NCI-H2227 treated with DMSO at 0.1 percent for 48 hours (cell line): ENCODE data around the gene ITPKB.
"Not testable (repeated sequence)": the region's sequence is repeated elsewhere in the genome, so short reads cannot be mapped to it uniquely, and the experiment has no call there.

ENCODE experiments used
- DNase-seq: peaks from one replicate; lab custom pipeline; 2025; lab: John Stamatoyannopoulos, UW

Gene ITPKB

DNA sequence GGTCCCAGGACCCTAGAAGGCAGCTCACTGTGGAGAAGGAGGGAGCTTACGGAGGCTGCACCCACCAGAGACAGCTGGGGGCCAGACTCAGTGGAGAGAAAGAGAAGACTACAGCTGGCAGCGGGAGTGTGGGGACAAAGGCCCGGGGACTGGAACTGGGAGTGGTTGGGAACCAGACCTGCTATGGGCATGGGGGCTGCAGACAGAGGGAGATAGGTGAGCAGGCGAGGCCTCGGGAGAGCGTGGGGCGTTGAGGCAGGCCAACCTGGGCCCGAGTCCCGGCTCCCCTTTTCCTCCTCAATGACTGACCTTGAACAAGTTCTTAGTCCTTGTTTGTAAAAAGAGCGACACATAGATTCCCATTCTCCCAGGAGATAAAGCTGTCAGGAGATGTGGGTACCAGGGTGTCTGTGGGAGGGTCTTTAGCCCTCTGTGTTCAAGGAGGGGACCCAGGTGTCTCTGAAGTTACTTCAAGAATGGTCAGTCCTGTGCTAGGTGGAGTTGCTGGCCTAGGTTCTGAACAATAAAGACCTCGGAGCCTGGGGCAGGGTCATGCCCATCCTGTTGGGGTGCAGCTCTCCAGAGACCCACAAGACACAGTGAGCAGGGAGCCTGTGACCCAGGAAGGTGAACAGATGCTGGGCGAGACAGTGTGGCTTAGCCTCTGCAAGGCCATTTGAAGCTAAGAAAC is 87.9 kb downstream of the ITPKB start:
- no peak for DNase-seq

DNA sequence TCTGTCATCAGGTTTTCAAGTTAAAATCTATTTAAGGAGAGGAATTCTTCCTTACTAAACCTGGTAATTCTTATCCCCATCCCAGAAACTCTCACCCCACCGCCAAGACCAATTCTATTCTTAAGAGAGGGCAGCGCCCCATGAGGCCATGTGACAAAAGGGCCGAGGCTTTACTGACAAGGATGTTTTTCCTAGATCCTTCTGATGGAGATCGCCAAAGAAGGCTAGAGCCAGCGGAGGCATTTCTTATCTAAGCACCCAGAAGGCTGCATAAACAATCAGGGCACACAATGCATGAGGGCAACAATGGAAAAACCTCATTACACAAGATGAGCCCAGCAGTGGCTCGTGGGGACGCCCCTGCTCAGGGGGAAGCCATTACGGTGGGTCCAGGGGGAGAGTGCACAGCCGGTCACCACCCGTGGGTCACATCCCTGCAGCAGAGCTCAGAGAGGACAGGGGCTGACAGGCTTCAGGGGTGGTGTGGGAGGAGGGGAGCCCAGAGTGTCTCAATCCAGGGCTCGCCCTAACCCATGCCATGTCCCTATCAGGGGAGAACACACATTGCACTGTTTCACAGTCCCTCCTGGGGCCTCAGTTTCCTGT is 88.7 kb downstream of the ITPKB start:
- DNase-seq, result no peak

- no peak for DNase-seq
These were observed 89.3 kb downstream of the ITPKB start for GRCh38 chr1:226649780-226650179.

DNA sequence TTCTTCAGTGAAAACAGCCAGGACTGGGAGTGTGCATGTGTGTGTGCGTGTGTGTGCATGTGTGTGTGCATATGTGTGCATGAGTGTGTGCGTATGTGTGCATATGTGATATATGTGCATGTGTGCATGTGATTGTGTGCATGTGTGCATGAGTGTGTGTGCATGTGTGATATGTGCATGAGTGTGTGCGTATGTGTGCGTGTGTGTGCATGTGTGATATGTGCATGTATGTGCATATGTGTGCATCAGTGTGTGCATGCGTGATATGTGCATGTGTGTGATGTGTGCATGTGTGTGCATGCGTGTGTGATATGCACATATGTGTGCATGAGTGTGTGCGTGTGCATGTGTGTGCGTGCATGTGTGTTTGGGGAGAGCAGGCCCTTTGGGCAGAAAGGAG is 89.8 kb downstream of the ITPKB start:
- DNase-seq, result no peak

GRCh38 chr1:226648421-226648820 is 90.7 kb downstream of the ITPKB start:
- no peak for DNase-seq

DNA sequence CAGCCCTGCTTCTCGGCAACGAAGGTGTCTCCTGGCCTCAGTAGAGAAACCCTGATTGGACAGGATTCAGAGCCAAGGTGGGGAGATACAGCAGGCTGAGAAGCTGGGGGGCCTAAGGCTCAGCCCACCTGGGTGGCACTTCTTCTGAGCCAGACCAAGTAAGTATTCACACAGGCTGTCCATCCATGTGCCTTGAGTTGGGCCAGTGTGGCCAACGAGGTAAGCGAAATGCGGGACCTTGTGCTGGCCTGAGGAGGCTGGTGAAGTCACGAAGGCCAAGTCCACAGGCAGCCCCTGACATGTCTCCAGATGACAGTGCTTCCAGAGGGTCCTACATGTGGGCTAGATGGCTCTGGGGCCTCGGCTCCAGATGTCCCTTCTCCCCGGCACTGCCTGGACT is 91.4 kb downstream of the ITPKB start:
- no peak for DNase-seq

DNA sequence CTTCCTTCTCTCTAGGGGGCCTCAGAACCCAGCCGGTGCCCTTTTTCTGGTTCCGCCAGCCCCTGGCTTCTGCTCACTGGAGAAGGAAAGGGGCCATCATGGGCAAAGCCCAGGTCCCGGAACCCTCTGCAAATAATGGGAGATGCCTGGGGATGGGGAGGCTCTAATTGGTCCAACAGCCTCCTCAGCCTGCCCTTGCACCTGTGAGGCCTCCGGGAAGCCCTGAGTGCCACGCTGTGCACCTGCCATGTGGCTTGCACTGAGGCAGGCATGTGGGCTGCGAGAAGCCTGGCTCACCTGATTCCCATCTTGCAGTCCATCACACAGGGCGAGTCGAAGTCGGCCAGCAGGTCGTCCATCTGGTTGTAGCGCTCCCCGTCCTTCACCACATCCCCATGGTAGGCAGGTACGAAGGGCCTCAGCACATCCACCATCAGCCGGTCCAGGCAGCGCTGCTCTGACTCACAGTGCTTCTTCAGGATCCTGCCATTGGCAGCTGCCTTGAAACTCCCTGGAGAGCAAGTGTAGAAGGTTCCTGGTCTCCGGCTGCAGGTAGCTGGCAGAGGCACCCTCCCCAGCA is 92.1 kb downstream of the ITPKB start:
- no peak for DNase-seq

GRCh38 chr1:226646026-226646869 is 92.8 kb downstream of the ITPKB start:
- DNase-seq, result no peak

DNA sequence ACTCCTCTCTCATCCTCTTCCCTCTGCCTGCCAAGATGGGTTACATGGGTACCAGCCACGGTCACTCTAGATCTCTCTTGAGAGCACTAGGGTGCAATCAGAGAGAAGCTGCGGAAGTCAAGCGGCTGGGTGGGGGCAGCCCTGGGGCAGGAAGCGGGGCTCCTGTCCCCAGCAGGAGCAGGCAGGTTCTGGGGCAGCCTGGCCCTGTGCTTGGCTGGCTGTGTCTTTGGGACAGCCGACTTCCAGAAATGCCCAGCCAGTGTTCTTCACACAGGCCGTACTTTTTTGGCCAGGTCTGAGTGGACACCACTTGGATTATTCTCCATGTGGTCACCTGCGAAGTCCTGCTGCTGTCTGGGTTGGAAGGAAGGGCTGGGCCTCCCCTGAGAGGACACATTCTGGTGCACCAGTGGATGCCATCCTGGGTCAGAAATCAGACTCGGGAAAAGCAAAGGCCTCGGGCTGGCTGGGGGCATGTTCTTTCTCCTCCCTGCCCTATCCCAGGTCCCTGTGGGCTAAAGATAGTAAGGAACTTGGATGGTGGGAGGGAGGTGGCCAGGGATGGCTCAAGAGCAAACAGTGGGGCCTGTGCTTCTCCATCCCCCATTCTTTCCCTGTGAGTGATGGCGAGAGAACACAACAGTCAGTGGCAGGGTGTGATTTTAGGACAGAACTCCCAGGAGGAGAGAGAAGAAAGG is 93.7 kb downstream of the ITPKB start:
- no peak for DNase-seq

DNA sequence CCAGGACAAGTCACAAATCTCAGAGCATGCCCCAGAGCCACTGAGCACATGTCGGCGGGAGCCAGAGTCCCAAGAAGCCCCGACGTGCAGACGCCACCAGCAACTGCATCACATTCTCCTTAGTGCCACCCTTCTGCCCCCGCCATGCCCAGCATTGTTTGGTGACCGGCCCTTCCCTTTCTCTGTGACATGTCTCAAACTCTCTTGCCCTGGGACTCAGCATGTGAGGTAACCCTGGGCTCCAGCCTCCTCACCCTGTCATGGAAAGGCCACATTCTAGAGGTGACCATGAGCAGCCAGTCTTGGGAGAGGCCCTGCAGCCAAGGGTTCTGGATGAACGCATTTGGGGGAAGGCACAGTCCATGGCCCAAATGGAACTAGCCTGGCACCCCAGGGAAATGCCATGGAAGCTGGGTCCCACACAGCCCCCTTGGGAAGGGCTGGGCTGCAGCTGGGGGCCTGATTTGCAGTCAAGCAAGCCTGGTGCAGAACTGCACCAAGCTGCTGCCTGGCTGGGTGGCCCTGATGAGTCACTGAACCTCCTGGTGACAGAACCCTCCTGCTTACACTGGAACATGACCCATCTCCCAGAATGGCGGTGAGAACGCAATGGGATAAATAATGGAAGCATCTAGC is 94.4 kb downstream of the ITPKB start:
- DNase-seq, result no peak

DNA sequence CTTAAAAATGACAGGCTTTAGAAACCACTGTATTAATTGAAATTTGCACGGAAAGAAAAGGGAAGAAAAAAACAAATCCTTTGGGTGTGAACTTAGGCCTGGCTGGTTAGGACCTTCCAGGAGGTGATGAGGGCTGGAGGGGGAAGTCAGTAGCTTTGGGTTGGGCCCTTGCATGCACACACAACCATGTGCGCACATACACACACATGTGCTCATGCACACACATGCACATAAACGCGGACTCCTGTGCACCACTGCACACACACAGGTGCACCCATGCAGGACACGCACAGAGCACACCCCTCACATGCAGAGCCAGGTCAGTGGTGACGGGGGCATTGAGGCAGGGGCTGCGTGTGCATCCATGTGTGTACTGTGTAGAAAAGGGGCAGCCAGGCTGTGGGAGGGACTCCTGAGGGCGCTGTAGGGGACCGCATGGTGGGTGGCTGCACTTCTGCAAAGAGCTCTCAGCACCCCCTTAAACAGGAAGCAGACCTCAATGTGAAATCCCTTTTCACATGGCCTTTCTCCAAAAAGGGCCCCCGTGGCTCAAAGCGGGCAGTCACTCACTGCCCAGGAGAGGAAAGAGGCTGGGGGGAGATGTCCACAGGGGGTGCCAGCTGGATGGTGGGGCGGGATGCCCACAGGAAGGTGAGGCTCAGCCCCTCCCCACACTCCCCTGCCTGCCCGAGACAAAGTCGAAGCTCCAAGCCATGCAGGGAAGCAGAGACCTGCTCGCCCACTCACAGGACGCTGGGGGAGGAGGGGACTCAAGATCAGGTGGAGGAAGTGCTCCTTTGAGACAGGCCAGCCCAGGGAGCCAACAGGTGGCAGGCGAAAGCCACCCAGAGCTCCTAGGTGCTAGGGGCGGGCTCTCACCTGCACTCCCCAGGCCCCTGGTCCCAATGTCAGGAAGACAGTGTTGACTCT is 95.2 kb downstream of the ITPKB start:
- no peak for DNase-seq

DNA sequence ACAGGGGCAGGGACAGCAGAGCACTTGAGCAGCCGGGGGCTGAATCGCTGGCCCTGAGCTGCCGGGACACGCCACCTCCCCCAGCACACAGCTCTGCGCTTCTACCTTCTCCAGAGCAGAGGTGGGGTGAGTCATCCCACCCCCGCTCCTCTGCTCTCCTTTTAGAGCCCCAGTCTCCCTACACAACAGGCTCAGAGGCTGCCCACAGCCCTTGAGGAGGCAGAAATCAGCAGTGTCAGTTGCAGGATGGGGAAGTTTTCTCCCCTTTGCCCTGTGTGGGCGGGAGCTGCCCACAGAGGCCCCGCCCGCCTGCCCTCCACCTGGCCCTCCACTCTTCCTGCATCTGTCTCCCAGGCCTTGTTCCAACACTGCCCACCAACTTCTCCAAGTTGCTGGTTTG is 95.9 kb downstream of the ITPKB start:
- DNase-seq, result no peak

GRCh38 chr1:226642421-226642820 is 96.7 kb downstream of the ITPKB start:
- DNase-seq, result no peak

- no peak for DNase-seq
These were observed 97.3 kb downstream of the ITPKB start for GRCh38 chr1:226641671-226642231.

DNA sequence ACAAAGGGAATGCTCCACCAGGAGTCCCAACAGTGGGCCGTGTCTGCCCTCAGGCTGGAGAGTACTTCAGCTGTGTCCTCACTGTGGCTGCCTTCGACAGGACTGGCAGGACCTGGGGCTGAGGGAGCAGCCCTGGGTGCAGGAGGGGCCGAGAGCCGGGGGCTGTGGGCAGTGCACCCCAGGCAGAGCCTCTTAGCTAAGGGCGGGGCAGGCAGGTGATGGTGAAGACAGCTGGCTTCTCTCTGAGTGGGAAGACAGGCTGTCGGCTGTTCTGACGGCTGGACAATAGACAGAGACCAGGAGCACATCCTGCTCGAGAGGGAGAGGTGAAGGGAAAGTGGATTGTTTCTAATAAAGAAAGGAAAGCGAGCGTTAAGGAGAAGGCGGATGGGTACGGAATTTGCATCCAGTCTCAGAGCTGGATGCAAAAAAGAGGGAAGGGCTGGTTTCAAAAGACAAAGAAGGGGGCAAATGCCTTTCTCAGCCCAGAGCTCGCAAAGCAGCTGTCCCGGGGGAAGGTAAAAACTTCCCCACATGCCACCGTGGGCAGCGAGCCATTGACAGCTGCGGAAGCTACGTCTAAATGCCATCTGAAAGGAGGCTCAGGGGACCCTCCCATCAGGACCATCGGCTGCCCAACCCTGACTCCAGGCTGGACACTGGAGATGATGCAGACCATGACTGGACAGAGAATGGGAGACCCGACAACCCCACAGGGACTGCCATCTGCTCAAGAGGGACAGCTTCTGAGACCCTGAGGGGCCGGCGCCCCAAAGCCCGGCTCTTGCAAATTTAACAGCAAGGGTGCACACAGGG is 98.6 kb downstream of the ITPKB start:
- DNase-seq, result no peak

GRCh38 chr1:226639631-226640061 is 99.4 kb downstream of the ITPKB start:
- DNase-seq, result no peak

- DNase-seq, result not testable (repeated sequence)
These were observed 99.9 kb downstream of the ITPKB start for GRCh38 chr1:226639206-226639605.

GRCh38 chr1:226638608-226639007 is 100.5 kb downstream of the ITPKB start:
- DNase-seq, result no peak

- no peak for DNase-seq
These were observed 101.0 kb downstream of the ITPKB start for GRCh38 chr1:226638001-226638601.
